HUES64 (cell line): Measurements from ENCODE around the gene EMC10.
"Not testable (repeated sequence)": the region's sequence is repeated elsewhere in the genome, so short reads cannot be mapped to it uniquely, and the experiment has no call there.

Experiments
- H3K27ac ChIP-seq: 2 replicates; pipeline ENCODE4 v1.7.0; 2013; ENCODE audit warnings: low read depth, low read length, inconsistent platforms
- H3K27me3 ChIP-seq: 2 replicates; pipeline ENCODE4 v1.6.1; 2013; ENCODE audit warnings: mild to moderate bottlenecking, low read length; ENCODE audit not compliant: insufficient read depth
- H3K36me3 ChIP-seq: 2 replicates; pipeline ENCODE4 v1.6.1; 2013; ENCODE audit warnings: mild to moderate bottlenecking, low read length; ENCODE audit not compliant: insufficient read depth
- H3K4me1 ChIP-seq: 2 replicates; pipeline ENCODE4 v1.6.1; 2013; ENCODE audit warnings: mild to moderate bottlenecking, low read length, moderate library complexity; ENCODE audit not compliant: insufficient read depth
- H3K4me3 ChIP-seq: 2 replicates; pipeline ENCODE4 v1.5.1; 2013; ENCODE audit warnings: mild to moderate bottlenecking, low read length, moderate library complexity
- H3K9ac ChIP-seq: 2 replicates; pipeline ENCODE4 v1.6.1; 2013; ENCODE audit warnings: mild to moderate bottlenecking, low read depth, low read length
- H3K9me3 ChIP-seq: 2 replicates; pipeline ENCODE4 v1.6.1; 2013; ENCODE audit warnings: low read depth, low read length; ENCODE audit not compliant: insufficient read depth
- WGBS: fragments of 150-250, 120-280 bp; methylation state at CpG from one replicate; pipeline ENCODE4 v1.1.7; 2013; ENCODE audit warnings: missing lambda C conversion rate; 5-methylcytosine and 5-hydroxymethylcytosine counted together

EMC10 gene

GRCh38 chr19:50435221-50435620 is 41.1 kb upstream of the EMC10 start:
- no peak overlapping the region for H3K9ac ChIP-seq
- no peak overlapping the region for H3K4me3 ChIP-seq
- no peak overlapping the region for H3K27ac ChIP-seq
- 91% methylated on average over 17 of the region's 17 CpGs for WGBS
- peaks cover 12% of the 10 kb centered on the region for H3K4me1 ChIP-seq
- H3K9me3 ChIP-seq, result no peaks in the 10 kb centered on the region
- no peaks in the 10 kb centered on the region for H3K36me3 ChIP-seq
- H3K27me3 ChIP-seq, result no peaks in the 10 kb centered on the region

GRCh38 chr19:50435627-50436026 is 40.7 kb upstream of the EMC10 start:
- WGBS, result 93% methylated on average over 11 of the region's 12 CpGs
- H3K27ac ChIP-seq, result no peak overlapping the region
- no peaks in the 10 kb centered on the region for H3K36me3 ChIP-seq
- H3K4me1 ChIP-seq, result peaks cover 12% of the 10 kb centered on the region
- no peak overlapping the region for H3K4me3 ChIP-seq
- H3K27me3 ChIP-seq, result no peaks in the 10 kb centered on the region
- no peaks in the 10 kb centered on the region for H3K9me3 ChIP-seq
- no peak overlapping the region for H3K9ac ChIP-seq

- peaks cover 4% of the 10 kb centered on the region for H3K4me1 ChIP-seq
- no peak overlapping the region for H3K27ac ChIP-seq
- H3K9ac ChIP-seq, result no peak overlapping the region
- H3K36me3 ChIP-seq, result no peaks in the 10 kb centered on the region
- WGBS, result 90% methylated on average over 5 of the region's 5 CpGs
- H3K4me3 ChIP-seq, result no peak overlapping the region
- H3K27me3 ChIP-seq, result no peaks in the 10 kb centered on the region
- H3K9me3 ChIP-seq, result no peaks in the 10 kb centered on the region
Observed at GRCh38 chr19:50437862-50438449, 38.4 kb upstream of the EMC10 start.

- not testable (repeated sequence) for H3K36me3 ChIP-seq, H3K9me3 ChIP-seq, H3K4me3 ChIP-seq, H3K27me3 ChIP-seq, H3K27ac ChIP-seq, H3K9ac ChIP-seq, H3K4me1 ChIP-seq
- WGBS, result 88% methylated on average over 2 of the region's 2 CpGs
Observed at GRCh38 chr19:50439130-50439529, 37.2 kb upstream of the EMC10 start.

GRCh38 chr19:50444059-50444458 is 32.2 kb upstream of the EMC10 start:
- Histone ChIP-seq H3K4me3 (no peak overlapping the region), H3K27me3 (no peaks in the 10 kb centered on the region), H3K4me1 (no peaks in the 10 kb centered on the region), H3K36me3 (no peaks in the 10 kb centered on the region), H3K27ac (no peak overlapping the region), H3K9ac (no peak overlapping the region), H3K9me3 (no peaks in the 10 kb centered on the region)
- WGBS, result 72% methylated on average over 1 of the region's 1 CpG

- H3K27ac ChIP-seq, result no peak overlapping the region
- H3K27me3 ChIP-seq, result no peaks in the 10 kb centered on the region
- H3K9ac ChIP-seq, result no peak overlapping the region
- H3K4me1 ChIP-seq, result no peaks in the 10 kb centered on the region
- no peaks in the 10 kb centered on the region for H3K36me3 ChIP-seq
- WGBS, result 91% methylated on average over 5 of the region's 5 CpGs
- H3K4me3 ChIP-seq, result no peak overlapping the region
- H3K9me3 ChIP-seq, result no peaks in the 10 kb centered on the region
Observed at GRCh38 chr19:50447053-50447452, 29.3 kb upstream of the EMC10 start.

- no peak overlapping the region for H3K27ac ChIP-seq
- H3K4me3 ChIP-seq, result no peak overlapping the region
- no peak overlapping the region for H3K9ac ChIP-seq
- H3K36me3 ChIP-seq, result no peaks in the 10 kb centered on the region
- WGBS, result 94% methylated on average over 8 of the region's 10 CpGs
- no peaks in the 10 kb centered on the region for H3K27me3 ChIP-seq
- no peaks in the 10 kb centered on the region for H3K9me3 ChIP-seq
- no peaks in the 10 kb centered on the region for H3K4me1 ChIP-seq
Observed at GRCh38 chr19:50447750-50448149, 28.6 kb upstream of the EMC10 start.

- 88% methylated on average over 13 of the region's 14 CpGs for WGBS
- H3K9ac ChIP-seq, result no peak overlapping the region
- no peaks in the 10 kb centered on the region for H3K9me3 ChIP-seq
- H3K27ac ChIP-seq, result no peak overlapping the region
- no peaks in the 10 kb centered on the region for H3K27me3 ChIP-seq
- H3K36me3 ChIP-seq, result no peaks in the 10 kb centered on the region
- no peaks in the 10 kb centered on the region for H3K4me1 ChIP-seq
- H3K4me3 ChIP-seq, result no peak overlapping the region
Observed at GRCh38 chr19:50449236-50449899, 26.9 kb upstream of the EMC10 start.

- Histone ChIP-seq H3K4me3 (no peak overlapping the region), H3K9me3 (no peaks in the 10 kb centered on the region), H3K27me3 (no peaks in the 10 kb centered on the region), H3K9ac (no peak overlapping the region), H3K27ac (no peak overlapping the region), H3K4me1 (no peaks in the 10 kb centered on the region), H3K36me3 (no peaks in the 10 kb centered on the region)
- 86% methylated on average over 30 of the region's 30 CpGs for WGBS
Observed at GRCh38 chr19:50450369-50451222, 25.7 kb upstream of the EMC10 start.

- H3K27ac ChIP-seq, result no peak overlapping the region
- H3K4me1 ChIP-seq, result no peaks in the 10 kb centered on the region
- H3K9ac ChIP-seq, result no peak overlapping the region
- no peak overlapping the region for H3K4me3 ChIP-seq
- WGBS, result 79% methylated on average over 13 of the region's 13 CpGs
- no peaks in the 10 kb centered on the region for H3K27me3 ChIP-seq
- H3K9me3 ChIP-seq, result no peaks in the 10 kb centered on the region
- no peaks in the 10 kb centered on the region for H3K36me3 ChIP-seq
Observed at GRCh38 chr19:50451223-50451534, 25.1 kb upstream of the EMC10 start.

GRCh38 chr19:50453243-50453642 is 23.1 kb upstream of the EMC10 start:
- H3K9me3 ChIP-seq, result no peaks in the 10 kb centered on the region
- no peak overlapping the region for H3K4me3 ChIP-seq
- no peaks in the 10 kb centered on the region for H3K4me1 ChIP-seq
- H3K9ac ChIP-seq, result no peak overlapping the region
- H3K36me3 ChIP-seq, result no peaks in the 10 kb centered on the region
- WGBS, result 93% methylated on average over 3 of the region's 3 CpGs
- H3K27me3 ChIP-seq, result no peaks in the 10 kb centered on the region
- no peak overlapping the region for H3K27ac ChIP-seq
